ENCODE results near the gene LIM2. TPM values are rescaled to one million over a fixed set of nuclear protein-coding genes. Genes with fewer than 3 reads are reported as not detected.

LIM2 gene
- total RNA-seq, 2 experiments from 2014 or later: not detected

DNA sequence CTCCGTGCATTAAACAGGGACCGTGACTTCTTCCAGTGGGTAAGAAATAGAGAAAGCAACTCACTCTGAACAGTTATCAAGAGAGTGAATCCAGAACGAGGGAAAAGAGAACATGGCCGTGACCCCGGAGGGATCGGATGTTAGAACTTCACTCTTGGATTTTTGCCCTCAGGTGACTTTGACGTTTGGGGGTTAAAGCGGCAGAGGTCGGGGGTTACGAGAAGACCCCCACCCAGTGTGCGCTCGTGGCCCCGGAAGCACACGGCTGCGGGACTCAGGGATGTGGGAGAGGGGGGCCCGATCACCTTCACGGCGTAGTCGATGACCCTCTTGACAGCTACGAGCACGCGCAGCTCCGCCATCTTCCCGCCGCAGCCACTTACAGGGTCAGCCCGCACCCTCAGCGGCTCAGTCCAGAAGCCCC is 21.8 kb downstream of the LIM2 start, which contains the start of gene ETFB:
TSS of gene ETFB (minus strand) at position 424 of the 424 bp plus-strand sequence. CDS start at position 362, 62 bp downstream.
- H3K4me1 Mint-ChIP-seq (ENCODE audit: low read depth): peaks cover 66% of the 10 kb centered on the region

DNA sequence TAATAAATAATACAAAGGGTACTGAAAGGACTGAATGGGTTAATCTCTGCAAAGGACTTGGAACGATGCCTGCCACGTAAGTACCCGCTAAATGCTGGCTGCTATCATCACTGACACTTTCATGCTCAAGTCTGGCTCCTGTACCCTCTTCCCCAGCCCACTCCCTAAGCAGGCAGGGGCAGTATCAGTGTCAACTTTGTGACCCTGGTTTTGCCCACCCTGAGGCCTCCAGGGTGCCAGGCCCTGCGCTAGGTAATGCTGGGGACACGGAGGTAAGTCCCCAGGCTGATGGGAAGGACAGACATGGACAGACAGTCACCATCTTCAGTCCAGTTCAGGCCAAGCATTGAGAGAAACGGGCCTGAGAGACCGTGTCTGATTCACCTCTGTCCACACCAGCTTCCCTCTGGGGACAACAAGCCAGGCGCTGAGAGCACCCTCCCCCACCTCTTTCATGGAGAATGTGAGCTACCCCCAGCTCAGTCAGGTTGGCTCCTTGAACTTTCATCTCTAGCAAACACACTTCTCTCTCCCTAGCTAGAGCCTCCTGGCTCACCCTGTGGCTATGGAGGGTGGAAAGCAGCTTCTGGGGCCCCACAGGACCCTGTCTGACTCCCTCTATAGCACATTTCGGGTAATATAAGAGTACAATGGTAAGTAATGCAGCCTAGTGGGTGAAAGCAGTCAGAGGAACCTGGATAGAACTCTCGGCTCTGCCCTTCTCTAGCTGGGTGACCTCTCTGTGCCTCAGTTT is 22.4 kb downstream of the LIM2 start:
- no peaks in the 10 kb centered on the region for H3K36me3 ChIP-seq (ENCODE audit: insufficient read depth, low read length)
- H3K27ac ChIP-seq (ENCODE audit: low read depth in 1 of 2, low read length in 2 of 2): peak overlapping the region; percentile 69 to 73
- peak; percentile 20 for ATAC-seq (ENCODE audit: poor library complexity)
- H3K4me3 ChIP-seq (ENCODE audit: low read length): peak overlapping the region; percentile 90
- H3K9me3 ChIP-seq (ENCODE audit: control insufficient read depth in 1 of 2, insufficient read depth in 1 of 2, low read length in 2 of 2): no peaks in the 10 kb centered on the region
- H3K4me1 Mint-ChIP-seq (ENCODE audit: low read depth): peaks cover 61% of the 10 kb centered on the region
- peaks cover 65% of the 10 kb centered on the region for H3K4me1 ChIP-seq (ENCODE audit: insufficient read depth, low read length)
- intact Hi-C loops (cut with DNase I, micrococcal nuclease): loop anchor here in 1 of 2 experiments (10.0 kb wide), 1 partner anchor 229 kb away; no protein-coding TSS in a partner anchor
- DNase-seq: peak in 2 of 14 experiments; percentile 54 to 58
- H3K27ac Mint-ChIP-seq: peak overlapping the region; percentile 84
- H3K9me3 Mint-ChIP-seq: no peaks in the 10 kb centered on the region
- H3K27me3 Mint-ChIP-seq: no peaks in the 10 kb centered on the region
- ChIA-PET POLR2A (interaction anchor here (0.8 to 1.6 kb wide), 6 partner anchors 11 to 76 kb away, joined by 3 to 7 read pairs (median 4); partner anchors contain the start of gene VSIG10L), CTCF (no interaction called here)
- H3K27me3 ChIP-seq (ENCODE audit: control insufficient read depth in 1 of 2, insufficient read depth in 2 of 2, low read length in 2 of 2): no peaks in the 10 kb centered on the region
- TF ChIP-seq, protein P1, sequence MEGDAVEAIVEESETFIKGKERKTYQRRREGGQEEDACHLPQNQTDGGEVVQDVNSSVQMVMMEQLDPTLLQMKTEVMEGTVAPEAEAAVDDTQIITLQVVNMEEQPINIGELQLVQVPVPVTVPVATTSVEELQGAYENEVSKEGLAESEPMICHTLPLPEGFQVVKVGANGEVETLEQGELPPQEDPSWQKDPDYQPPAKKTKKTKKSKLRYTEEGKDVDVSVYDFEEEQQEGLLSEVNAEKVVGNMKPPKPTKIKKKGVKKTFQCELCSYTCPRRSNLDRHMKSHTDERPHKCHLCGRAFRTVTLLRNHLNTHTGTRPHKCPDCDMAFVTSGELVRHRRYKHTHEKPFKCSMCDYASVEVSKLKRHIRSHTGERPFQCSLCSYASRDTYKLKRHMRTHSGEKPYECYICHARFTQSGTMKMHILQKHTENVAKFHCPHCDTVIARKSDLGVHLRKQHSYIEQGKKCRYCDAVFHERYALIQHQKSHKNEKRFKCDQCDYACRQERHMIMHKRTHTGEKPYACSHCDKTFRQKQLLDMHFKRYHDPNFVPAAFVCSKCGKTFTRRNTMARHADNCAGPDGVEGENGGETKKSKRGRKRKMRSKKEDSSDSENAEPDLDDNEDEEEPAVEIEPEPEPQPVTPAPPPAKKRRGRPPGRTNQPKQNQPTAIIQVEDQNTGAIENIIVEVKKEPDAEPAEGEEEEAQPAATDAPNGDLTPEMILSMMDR (IDR thresholded peaks at IDR 0.05): no peak
- H3K4me3 Mint-ChIP-seq: peak overlapping the region; percentile 96
- H3K36me3 Mint-ChIP-seq (ENCODE audit: low read depth): peaks cover 12% of the 10 kb centered on the region

More for the DNA sequence above, 21.8 kb downstream of the LIM2 start, which contains the start of gene ETFB:
- Histone ChIP-seq H3K27me3 (ENCODE audit: control insufficient read depth in 1 of 2, insufficient read depth in 2 of 2, low read length in 2 of 2) (no peaks in the 10 kb centered on the region), H3K4me1 (ENCODE audit: insufficient read depth, low read length) (peaks cover 70% of the 10 kb centered on the region), H3K27ac (ENCODE audit: low read depth in 1 of 2, low read length in 2 of 2) (peak within 1 kb of the TSS; percentile 69 to 73), H3K36me3 (ENCODE audit: insufficient read depth, low read length) (no peaks in the 10 kb centered on the region), H3K9me3 (ENCODE audit: control insufficient read depth in 1 of 2, insufficient read depth in 1 of 2, low read length in 2 of 2) (no peaks in the 10 kb centered on the region), H3K4me3 (ENCODE audit: low read length) (peak within 1 kb of the TSS; percentile 90)
- intact Hi-C loops (cut with DNase I, micrococcal nuclease): loop anchor here in 1 of 2 experiments (10.0 kb wide), 1 partner anchor 229 kb away; no protein-coding TSS in a partner anchor
- TF ChIP-seq, protein P1 (IDR thresholded peaks at IDR 0.05): no peak
- H3K27me3 Mint-ChIP-seq: no peaks in the 10 kb centered on the region
- peak within 1 kb of the TSS; percentile 84 for H3K27ac Mint-ChIP-seq
- no peaks in the 10 kb centered on the region for H3K9me3 Mint-ChIP-seq
- ATAC-seq (ENCODE audit: poor library complexity) (no peak), DNase-seq (no peak)
- CTCF ChIA-PET: no interaction called here
- H3K4me3 Mint-ChIP-seq: peak within 1 kb of the TSS; percentile 96
- POLR2A ChIA-PET: interaction anchor here (0.8 to 1.6 kb wide), 6 partner anchors 11 to 76 kb away, joined by 3 to 7 read pairs (median 4); partner anchors contain the start of gene VSIG10L
- H3K36me3 Mint-ChIP-seq (ENCODE audit: low read depth): peaks cover 12% of the 10 kb centered on the region

DNA sequence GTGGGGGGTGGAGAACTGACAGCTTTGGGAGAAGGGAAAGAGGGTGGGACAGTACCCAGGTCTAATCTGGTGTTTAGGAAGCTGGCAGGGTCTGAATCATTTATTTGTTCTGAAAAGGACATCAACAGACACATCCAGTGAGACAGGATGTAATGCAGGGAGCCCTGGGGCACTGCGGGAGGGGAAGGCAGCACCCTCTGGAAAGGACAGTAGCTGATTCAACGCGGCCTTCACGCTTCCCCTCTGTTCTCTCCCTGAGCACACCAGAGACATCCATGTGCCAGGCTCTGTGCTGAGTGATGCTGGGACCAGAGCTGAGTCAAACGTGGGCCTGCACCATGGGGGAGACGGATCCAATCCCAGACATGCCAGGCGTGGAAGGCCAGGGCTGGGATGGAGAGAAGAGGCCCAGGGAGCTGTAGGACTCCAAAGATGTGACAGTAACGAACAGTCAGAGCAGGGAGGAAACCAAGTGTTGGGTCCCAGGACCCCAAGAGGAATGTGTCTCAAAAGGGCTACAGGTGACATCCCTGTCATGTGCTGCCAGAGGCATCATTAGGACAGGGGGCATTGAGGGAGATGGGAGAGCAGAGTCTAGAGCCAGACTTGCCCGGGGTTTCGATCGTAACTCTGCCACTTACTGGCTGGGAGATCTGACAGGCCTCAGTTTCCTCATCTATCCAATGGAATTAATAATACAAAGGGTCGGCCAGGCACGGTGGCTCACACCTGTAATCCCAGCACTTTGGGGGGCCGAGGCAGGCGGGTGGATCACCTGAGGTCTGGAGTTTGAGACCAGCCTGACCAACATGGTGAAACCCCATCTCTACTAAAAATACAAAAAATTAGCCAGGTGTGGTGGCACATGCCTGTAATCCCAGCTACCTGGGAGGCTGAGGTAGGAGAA is 23.3 kb downstream of the LIM2 start:
- H3K27ac Mint-ChIP-seq: peak overlapping the region; percentile 60
- no peaks in the 10 kb centered on the region for H3K9me3 Mint-ChIP-seq
- ChIA-PET CTCF (no interaction called here), POLR2A (interaction anchor here (1.0 to 1.5 kb wide), 2 partner anchors 9 to 12 kb away, joined by 3 to 4 read pairs; no protein-coding TSS in a partner anchor)
- intact Hi-C loops (cut with DNase I, micrococcal nuclease): loop anchor here in 1 of 2 experiments (10.0 kb wide), 1 partner anchor 230 kb away; no protein-coding TSS in a partner anchor
- no peaks in the 10 kb centered on the region for H3K9me3 ChIP-seq (ENCODE audit: control insufficient read depth in 1 of 2, insufficient read depth in 1 of 2, low read length in 2 of 2)
- peaks cover 61% of the 10 kb centered on the region for H3K4me1 ChIP-seq (ENCODE audit: insufficient read depth, low read length)
- H3K27me3 Mint-ChIP-seq: no peaks in the 10 kb centered on the region
- no peak overlapping the region for H3K27ac ChIP-seq (ENCODE audit: low read depth in 1 of 2, low read length in 2 of 2)
- peak overlapping the region; percentile 80 for H3K4me3 Mint-ChIP-seq
- ATAC-seq (ENCODE audit: poor library complexity) (no peak), DNase-seq (no peak)
- peaks cover 57% of the 10 kb centered on the region for H3K4me1 Mint-ChIP-seq (ENCODE audit: low read depth)
- peaks cover 12% of the 10 kb centered on the region for H3K36me3 Mint-ChIP-seq (ENCODE audit: low read depth)
- H3K4me3 ChIP-seq (ENCODE audit: low read length): no peak overlapping the region
- H3K36me3 ChIP-seq (ENCODE audit: insufficient read depth, low read length): no peaks in the 10 kb centered on the region
- H3K27me3 ChIP-seq (ENCODE audit: control insufficient read depth in 1 of 2, insufficient read depth in 2 of 2, low read length in 2 of 2): no peaks in the 10 kb centered on the region
- TF ChIP-seq, protein P1 (IDR thresholded peaks at IDR 0.05): no peak
